HUDEP-2 (cell line): Measurements from ENCODE around the gene FLII.

Experiments
- DNase-seq, 76 experiments: peaks; one replicate each; lab custom pipeline; 2025; ENCODE audit not compliant: unreplicated experiment in 76 of 76; lab: John Stamatoyannopoulos, UW

The FLII gene

GRCh38 chr17:18261146-18261515, 2.6 kb upstream of the FLII start:
- peak in 18 of 76 experiments; percentile 11 to 38 (median 20) for DNase-seq

GRCh38 chr17:18260332-18261145, 2.0 kb upstream of the FLII start, which contains the start of gene MIEF2:
Gene MIEF2 (plus strand): TSS chr17:18260662. CDS start chr17:18262721, 2,059 bp downstream.
- peak in 74 of 76 experiments; percentile 55 to 93 (median 86) for DNase-seq

DNA sequence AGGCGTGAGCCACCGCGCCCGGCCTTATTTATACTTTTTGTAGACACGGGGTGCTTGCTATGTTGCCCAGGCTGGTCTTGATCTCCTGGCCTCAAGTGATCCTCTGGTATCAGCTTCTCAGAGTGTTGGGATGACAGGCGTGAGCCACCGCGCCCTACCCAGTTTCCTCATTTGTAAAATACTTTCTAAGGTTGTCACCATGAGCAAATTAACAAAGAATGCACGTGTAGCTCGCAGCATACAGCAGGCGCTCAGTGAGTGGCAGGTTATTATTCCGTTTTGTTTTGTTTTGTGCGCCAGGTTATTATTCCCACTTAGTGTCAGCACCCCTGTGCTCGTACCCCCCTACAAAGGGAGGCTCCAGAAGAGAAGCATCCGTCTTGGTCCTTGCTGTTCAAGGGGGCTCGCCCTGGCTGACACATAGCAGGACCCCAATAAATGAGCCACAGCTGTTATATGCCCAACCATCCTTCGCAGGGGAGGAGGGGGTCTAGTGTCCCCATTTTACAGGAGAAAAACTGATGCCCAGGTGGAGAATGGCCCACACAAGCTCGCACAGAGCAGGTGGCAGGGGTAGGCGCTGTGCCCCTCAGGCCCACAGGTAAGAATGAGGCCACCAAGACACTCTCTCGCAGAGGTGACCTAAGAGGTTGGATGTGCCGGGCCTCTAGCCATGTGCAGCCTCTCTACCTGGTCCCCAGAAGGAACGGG, 1.2 kb upstream of the FLII start:
- no peak for DNase-seq

DNA sequence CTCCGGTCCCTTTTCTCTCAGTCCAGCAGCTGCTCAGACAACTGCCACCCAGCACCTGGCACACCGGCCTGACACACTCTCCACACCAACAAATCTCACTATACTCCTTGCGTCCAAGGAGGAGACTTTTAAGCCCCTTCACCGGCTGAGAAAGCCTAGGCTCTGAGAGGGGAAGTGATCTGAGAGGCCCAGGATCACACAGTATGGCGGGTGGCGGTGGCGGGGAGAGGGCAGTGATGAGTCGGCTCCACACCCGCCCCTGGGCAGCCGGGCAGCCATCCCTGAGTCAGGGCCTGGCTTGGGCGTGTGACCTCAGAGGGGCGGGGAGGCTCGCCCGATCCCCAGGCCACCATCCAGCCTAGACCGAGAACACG, 569 bp downstream of the FLII start:
- DNase-seq = peak in 66 of 76 experiments; percentile 9 to 71 (median 52)

GRCh38 chr17:18257268-18257981, 1.1 kb downstream of the FLII start:
- DNase-seq = peak in 4 of 76 experiments; percentile 45 to 60 (median 56)

DNA sequence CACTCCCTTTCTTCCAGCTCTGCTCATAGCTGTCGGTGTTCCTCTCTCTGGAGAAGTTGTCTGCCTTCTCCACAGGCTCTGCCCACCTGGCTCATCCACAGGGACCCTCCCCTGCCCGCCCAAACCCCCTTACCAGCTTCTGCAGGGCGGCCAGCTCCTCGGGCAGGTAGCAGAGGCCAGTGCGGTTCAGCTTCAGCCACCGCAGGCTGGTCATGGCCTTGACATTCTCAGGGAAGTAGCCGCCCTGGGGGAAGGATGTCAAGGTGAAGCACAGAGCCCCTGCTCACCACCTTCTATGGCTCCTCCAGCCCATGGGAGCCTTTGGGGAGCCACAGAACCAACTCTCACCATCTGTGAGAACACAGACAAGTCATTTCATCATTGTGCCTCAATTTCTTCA, 1.8 kb downstream of the FLII start:
- DNase-seq = no peak

DNA sequence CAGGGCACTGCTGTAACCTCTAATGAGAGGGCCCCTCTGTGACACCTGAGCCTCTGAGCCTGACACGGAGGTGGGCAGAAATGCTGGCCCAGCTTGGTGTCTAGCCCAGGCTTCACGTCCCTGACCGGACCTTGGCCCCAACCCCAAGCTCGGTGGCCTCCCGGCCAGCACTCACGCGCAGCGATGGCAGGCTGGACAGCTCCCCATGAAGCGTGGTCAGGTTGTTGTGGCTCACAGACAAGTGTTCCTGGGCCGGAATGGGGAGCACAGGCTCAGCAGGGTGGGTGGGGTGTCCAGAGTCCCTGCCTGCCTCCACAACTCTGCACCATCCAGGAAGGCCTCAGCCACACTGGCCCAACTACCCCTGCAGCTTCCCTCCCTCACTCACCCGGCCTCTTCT, 2.2 kb downstream of the FLII start:
- no peak for DNase-seq

DNA sequence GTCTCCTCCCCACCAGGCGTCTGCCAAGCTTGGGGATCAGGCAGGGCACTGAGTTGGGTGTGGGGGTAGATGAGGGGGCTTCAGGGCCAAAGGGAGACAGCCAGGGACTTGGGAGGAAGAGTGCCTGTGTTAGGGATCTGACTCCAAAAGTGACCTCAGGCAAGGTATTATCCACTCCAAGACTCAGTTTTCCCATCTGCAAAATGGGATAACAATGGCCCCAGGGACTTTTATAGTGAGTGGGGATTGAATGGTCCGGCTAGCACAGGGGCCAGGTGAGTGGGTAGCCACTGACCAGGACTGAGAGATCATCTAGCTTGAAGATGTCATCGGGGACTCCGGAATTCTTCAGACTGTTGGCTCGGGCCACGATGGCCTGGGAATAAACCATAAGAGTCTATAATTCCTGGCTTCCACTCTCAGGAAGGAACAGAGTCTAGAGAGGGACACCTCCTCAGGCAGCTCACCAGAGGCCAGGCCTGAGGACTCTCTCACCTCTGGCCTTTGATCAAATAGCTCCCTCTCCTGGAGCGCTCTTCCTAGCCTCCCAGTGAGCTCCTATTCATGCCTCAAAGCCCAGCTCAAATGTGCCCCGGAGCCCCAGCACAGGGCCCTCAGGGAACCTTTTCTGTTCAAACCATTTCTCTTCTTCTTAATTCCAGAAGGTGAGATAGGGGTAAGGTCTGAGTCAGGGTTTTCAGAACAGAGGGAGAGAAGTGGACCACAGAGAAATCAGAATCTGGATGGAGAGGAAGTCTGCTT, 3.5 kb downstream of the FLII start:
- peak in 1 of 76 experiments; percentile 1 for DNase-seq

DNA sequence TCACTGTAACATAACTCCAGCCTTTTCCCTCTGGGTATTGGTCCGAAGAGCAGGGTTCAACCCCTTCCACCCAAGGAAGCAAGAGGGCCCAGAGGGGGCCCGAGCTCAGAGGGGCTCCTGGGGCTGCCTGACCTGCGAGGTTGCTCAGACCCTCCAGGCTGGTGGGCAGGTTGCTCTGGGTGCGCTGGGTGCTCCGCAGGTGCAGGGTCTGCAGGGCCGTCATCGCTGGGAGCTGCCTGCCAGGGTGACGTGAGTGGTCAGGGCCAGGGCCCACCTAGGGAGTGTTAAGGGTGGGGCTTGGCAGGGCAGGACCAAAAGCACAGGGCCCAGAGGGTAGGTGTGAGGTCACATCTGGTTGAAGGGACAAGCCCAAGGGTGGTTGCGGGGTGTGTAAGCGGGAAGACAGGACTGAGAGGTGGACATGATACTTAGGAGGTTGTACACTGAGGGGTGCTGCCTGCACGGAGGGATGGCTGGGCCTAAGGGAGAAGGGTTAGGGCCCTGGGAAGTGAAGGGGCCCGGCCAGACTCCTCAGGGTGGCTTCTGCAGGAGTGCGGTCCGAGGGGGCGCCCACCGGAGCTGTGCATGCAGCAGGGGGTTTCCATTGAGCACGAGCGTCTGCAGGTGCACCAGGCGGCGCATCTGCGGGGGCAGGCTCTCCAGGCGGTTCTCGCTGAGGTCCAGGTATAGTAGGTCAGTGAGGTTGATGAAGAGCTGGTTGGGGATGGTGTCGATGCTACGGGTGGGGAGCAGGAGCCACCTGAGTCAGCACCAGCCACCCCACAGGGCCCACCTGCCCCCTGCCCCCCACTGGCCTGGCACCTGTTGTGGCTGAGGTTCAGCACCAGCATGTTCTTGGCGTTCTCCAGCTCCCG, 4.4 kb downstream of the FLII start:
- DNase-seq = no peak

DNA sequence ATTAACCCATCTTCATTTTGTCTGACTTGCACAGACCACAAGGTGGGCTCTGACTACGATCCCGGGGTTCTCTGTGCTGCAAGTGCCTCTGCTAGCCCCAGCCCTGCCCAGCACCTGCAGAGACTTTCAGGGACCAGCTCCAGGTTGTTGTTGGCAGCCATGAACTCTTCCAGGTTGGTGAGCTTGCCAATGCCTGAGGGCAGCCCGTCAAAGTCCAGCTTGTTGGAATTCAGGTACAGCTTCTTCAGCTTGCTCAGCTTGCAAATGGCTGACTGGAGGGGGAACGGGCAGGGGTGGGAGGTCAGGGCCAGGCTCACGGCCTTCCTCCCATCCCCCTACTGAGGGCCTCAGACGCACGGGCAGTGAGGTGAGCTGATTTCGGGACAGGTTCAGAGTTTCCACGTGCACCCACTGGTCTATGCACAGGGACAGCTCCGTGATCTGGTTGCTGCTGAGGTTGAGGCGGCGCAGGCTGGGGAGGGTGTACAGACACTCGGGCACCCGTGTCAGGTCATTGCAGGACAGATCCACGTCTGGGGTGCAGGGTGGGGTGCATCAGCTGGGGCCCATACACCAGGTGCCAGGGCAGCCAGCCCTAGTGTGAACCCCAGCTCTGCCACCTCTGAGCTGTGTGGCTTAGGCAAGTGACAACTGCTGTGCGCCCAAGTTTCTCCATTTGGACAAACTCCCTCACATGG, 5.2 kb downstream of the FLII start:
- DNase-seq = no peak

DNA sequence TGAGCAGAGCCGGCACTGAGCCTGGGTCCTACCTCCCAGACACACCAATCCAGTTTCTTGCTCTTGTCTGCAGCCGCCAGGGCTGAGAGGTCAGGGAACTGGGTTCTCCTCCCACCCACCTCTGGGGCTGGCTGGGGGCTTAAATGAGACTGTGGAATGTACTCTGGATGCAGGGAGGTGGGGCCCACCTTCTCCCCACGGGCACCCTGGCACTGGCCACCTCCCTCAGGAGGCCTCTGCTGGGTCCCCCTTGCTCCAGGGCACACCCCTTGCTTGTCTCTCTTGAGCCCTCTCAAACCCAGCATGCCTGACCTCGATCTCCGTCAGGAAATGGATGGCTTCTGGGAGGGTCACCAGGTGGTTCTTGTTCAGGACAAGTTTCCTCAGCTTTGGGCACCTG, 6.4 kb downstream of the FLII start:
- no peak for DNase-seq

GRCh38 chr17:18251204-18251603, 7.3 kb downstream of the FLII start:
- no peak for DNase-seq

DNA sequence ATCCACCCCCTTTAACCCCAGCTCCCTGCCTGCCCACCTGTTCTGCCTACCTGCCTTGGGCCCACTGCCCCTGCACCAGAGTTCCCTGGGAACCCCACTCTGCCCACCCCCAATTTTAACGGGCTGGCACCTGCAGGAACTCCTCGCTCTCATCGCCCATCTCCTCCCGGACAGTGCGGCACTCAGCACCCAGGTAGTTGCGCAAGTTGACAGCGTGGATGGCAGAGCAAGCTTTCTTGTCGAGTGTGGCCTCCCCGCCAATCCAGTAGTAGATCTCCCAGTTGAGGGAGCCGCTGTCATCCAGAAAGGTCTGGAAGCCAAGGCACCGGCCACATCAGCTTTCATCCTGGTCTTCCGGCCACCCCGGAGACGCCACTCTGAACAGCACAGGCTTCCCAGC, 7.8 kb downstream of the FLII start:
- no peak for DNase-seq

- no peak for DNase-seq
Measured at GRCh38 chr17:18250259-18250658, 8.3 kb downstream of the FLII start.

DNA sequence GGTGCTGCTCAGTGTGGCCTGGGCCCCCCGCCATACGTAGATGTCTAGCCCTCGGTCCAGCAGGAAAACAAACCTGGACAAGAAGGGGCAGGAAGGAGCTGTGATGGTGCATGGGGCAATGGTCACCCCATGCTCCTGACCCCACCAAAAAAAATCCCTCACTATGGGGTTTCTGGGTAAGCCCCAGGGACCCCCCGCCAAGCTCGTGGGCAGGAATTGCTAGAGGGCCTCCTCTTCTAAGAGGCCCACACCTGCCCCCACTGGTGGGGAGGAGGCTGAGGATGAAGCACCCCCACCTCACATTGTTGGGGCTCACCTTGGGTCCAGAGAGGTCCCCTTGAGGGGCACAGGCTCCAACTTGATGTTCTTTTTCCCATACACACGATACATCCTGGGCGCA, 9.7 kb downstream of the FLII start:
- no peak for DNase-seq

- peak in 62 of 76 experiments; percentile 5 to 71 (median 42) for DNase-seq
Measured at GRCh38 chr17:18248300-18248731, 10.2 kb downstream of the FLII start.

GRCh38 chr17:18247613-18248001, 10.9 kb downstream of the FLII start:
- DNase-seq = no peak

GRCh38 chr17:18246880-18247612, 11.5 kb downstream of the FLII start:
- DNase-seq = peak in 57 of 76 experiments; percentile 3 to 81 (median 44)
